Activated CD8-positive, alpha-beta memory T cell treated with anti-CD3 and anti-CD28 coated beads, Interleukin-2, amount 50 U/mL, for 4 hours (primary cell): Measurements from ENCODE around the gene HSD17B8.

Experiments used
- DNase-seq: peaks from one replicate; pipeline ENCODE4 v3.0.0-alpha.2; 2020

The HSD17B8 gene

GRCh38 chr6:33171880-33172687 is 32.4 kb upstream of the HSD17B8 start:
- DNase-seq: no peak

GRCh38 chr6:33172688-33173534 is 31.5 kb upstream of the HSD17B8 start:
- DNase-seq: no peak

- DNase-seq: no peak
These were observed 30.8 kb upstream of the HSD17B8 start for GRCh38 chr6:33173535-33174180.

- no peak for DNase-seq
These were observed 29.7 kb upstream of the HSD17B8 start for GRCh38 chr6:33174784-33175183.

- no peak for DNase-seq
These were observed 28.9 kb upstream of the HSD17B8 start for GRCh38 chr6:33175436-33176069.

- DNase-seq: no peak
These were observed 27.5 kb upstream of the HSD17B8 start for GRCh38 chr6:33176906-33177305.

- no peak for DNase-seq
These were observed 26.7 kb upstream of the HSD17B8 start for GRCh38 chr6:33177552-33178446.

GRCh38 chr6:33178755-33179475 is 25.5 kb upstream of the HSD17B8 start:
- no peak for DNase-seq

GRCh38 chr6:33181141-33181540 is 23.3 kb upstream of the HSD17B8 start:
- no peak for DNase-seq

- DNase-seq: no peak
These were observed 21.3 kb upstream of the HSD17B8 start for GRCh38 chr6:33183071-33183683.

- no peak for DNase-seq
These were observed 19.3 kb upstream of the HSD17B8 start for GRCh38 chr6:33185190-33185589.

- no peak for DNase-seq
These were observed 18.7 kb upstream of the HSD17B8 start for GRCh38 chr6:33185654-33186187.

- no peak for DNase-seq
These were observed 16.6 kb upstream of the HSD17B8 start for GRCh38 chr6:33187809-33188208.

GRCh38 chr6:33189164-33189563 is 15.3 kb upstream of the HSD17B8 start:
- no peak for DNase-seq

- no peak for DNase-seq
These were observed 14.6 kb upstream of the HSD17B8 start for GRCh38 chr6:33189625-33190448.

- DNase-seq: no peak
These were observed 13.8 kb upstream of the HSD17B8 start for GRCh38 chr6:33190504-33191107.

GRCh38 chr6:33191383-33192104 is 12.9 kb upstream of the HSD17B8 start:
- DNase-seq: no peak

GRCh38 chr6:33192105-33192646 is 12.3 kb upstream of the HSD17B8 start, which contains the start of gene COL11A2:
TSS of gene COL11A2 (minus strand) at chr6:33192467. CDS start at chr6:33192240, 227 bp downstream.
- peak; percentile 34 for DNase-seq
